Lower leg skin (tissue), 3 donors: ENCODE measurements around the gene GNG12.

ENCODE experiments used
- POLR2A ChIP-seq, 2 donors: fragments of 450-650 bp; IDR thresholded peaks; one replicate each; pipeline ENCODE4 v1.6.1; 2016 to 2017; ENCODE audit warnings: antibody characterized with exemption in 2 of 2, mild to moderate bottlenecking in 1 of 2, moderate library complexity in 1 of 2
- TF ChIP-seq, protein P1 (sequence below), 3 donors: fragments of 450-650 bp; IDR thresholded peaks; one replicate each; pipeline ENCODE4 v1.5.1; 2016; ENCODE audit warnings: antibody characterized with exemption in 3 of 3, mild to moderate bottlenecking in 3 of 3, moderate library complexity in 2 of 3

DNA sequence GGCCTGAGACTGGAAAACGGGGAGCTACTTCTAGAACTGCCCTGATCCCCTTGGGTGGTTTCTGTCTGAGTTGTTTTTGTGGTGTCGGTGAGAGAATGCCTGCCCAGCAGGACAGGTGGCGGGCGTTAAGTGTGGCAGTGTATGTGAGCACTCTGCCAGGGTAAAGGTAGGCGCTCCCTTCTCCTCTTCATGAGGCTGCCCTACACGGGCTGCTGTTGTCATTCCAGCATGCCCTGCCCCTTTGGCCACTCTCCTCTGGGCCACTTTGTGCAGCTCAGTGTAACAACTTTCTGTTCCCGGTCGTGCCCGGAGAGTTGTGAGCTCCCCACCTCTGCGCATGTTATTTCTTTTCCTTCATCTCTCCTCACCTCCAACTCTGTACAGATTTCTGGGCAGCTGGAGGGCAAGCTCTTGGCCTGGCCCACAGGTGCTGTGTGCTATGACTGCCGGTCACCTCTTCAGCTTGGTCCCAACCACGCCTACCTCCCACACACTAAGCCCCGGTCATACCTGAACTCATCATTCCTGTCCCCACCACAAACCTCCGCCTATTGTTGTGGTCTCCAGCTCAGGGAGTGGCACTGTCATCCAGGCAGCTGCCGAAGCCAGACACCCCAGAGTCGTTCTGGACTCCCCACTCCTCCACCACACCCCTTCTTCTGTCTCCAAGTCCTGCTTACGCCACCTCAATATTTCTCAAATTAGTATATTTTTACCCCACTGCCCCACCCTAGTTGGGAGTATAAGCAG is 79.3 kb downstream of the GNG12 start:
- TF ChIP-seq, protein P1, sequence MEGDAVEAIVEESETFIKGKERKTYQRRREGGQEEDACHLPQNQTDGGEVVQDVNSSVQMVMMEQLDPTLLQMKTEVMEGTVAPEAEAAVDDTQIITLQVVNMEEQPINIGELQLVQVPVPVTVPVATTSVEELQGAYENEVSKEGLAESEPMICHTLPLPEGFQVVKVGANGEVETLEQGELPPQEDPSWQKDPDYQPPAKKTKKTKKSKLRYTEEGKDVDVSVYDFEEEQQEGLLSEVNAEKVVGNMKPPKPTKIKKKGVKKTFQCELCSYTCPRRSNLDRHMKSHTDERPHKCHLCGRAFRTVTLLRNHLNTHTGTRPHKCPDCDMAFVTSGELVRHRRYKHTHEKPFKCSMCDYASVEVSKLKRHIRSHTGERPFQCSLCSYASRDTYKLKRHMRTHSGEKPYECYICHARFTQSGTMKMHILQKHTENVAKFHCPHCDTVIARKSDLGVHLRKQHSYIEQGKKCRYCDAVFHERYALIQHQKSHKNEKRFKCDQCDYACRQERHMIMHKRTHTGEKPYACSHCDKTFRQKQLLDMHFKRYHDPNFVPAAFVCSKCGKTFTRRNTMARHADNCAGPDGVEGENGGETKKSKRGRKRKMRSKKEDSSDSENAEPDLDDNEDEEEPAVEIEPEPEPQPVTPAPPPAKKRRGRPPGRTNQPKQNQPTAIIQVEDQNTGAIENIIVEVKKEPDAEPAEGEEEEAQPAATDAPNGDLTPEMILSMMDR (IDR thresholded peaks at IDR 0.05): no peak
- TF ChIP-seq POLR2A (IDR thresholded peaks at IDR 0.05): no peak
